GM21390 (cell line): ENCODE data around the gene GUCY2C.

ENCODE experiments used
- ATAC-seq: cut with Tn5 transposase; IDR thresholded peaks from one replicate; pipeline ENCODE4 v1.9.1; 2021; ENCODE audit not compliant: unreplicated experiment

GUCY2C gene

GRCh38 chr12:14576896-14577295 lies 119.5 kb downstream of the GUCY2C start:
- ATAC-seq = no peak

DNA sequence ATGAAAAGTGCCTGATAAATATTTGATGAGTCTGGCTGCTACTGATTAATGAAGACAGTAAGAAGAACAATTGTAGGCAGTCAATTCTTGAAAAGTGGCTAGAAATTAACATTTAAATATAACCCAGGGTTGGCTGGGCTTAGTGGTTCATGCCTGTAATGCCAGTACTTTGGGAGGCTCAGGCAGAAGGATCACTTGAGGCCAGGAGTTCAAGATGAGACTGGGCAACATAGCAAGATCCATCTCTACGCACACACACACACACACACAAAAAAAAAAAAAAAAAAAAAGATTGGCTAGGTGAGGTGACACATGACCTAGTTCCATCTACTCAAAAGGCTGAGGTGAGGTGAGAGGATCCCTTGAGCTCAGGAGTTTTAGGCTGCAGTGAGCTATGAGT lies 120.8 kb downstream of the GUCY2C start:
- ATAC-seq = no peak

DNA sequence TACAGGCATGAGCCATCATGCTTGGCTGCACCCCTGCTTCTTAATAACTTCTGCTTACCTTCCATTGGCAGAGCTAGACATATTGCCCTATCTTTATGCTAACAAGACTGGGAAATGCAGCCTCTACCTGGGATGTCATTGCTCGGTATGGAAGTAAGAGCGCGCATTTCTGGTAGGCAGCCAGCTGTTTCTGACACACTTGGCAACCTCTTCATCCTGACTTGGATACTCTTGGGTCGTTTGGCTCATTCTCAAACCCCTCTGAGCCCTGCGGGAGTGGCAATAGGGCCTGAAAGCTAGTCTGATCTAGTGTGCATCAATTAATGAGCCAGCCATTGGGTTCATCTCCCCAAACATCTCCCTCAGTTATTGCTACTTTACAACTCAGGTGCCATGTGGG lies 123.3 kb downstream of the GUCY2C start:
- no peak for ATAC-seq

- ATAC-seq = no peak
Measured at GRCh38 chr12:14572401-14572800, 124.0 kb downstream of the GUCY2C start.

DNA sequence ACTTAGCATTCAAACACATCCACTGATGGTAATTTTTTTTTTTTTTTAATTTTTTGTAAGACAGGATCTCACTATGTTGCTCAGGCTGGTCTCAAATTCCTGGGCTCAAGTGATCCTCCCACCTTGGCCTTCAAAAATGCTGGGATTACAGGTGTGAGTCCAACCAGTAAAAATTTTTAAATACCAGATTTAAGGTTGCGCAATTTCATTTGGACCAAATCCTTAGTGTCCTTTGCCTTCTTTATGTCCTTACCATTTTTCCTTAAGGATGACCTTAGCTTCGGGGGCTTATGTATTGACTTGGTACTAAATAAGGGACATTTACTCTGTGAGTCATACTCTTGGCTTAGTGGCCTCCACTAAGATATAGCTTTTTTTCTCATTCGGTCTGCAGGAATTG lies 124.6 kb downstream of the GUCY2C start:
- no peak for ATAC-seq

DNA sequence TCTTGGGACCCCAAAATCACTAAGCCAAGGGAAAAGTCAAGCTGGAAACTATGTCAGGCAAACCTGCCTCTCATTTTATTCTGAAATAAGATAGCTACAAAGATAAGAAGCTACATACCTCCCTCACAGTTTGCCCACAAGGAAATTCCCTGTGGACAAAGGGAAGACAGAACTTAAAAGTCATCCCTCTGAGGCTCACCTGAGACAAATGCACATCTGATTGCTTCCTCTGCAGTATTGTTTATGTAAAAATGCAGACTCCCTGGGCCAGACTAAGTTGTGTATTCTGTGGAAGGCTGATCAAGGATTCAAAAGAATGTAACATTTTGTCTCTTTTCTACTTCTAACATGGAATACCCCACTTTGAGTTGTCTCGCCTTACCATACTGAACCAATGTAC lies 126.2 kb downstream of the GUCY2C start:
- ATAC-seq = no peak

DNA sequence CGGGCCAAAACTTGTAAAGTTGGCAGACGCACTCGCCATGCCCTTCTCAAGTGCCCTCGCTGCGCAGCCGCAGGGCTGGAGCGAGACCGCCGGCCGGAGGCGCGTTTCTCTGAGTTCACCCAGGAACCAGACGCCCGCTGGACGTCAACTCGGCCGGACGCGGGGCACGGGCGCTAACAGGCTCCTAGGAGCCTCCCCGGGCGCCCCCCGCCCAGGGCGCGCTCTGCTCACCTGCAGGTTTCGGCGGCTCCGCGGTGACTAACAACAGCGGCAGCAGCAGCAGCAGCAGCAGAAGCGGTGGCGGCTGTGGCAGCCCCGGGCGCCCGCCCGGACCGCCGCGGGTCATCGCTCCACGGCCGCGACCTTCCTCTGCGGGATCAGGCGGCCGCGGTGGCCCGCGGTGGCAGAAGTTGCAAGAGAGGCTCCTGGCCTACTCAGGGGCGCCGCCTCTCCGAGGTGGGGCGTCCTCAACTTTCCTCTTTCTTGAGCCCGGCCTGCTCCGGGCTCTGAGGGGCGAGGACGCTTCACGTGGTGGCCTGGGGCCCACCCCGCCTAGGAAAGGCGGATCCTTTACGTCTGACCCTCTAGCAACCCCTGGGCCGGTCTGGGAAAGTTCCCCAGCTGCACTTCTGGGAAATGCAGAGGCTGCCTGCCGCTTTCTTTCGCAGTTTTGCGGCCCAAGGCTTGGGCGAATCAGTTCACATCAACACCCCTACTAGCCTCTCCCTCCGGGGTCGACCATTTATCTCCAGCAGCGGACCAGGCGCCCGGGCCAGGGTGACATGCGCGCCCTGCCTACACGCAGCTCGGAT lies 128.8 kb downstream of the GUCY2C start, which contains the start of gene PLBD1:
Gene PLBD1 (minus strand): TSS at position 533 of the 812 bp plus-strand sequence. CDS start 187 bp downstream, at position 346.
- ATAC-seq = no peak

- ATAC-seq = no peak
Measured at GRCh38 chr12:14564336-14564959, 132.0 kb downstream of the GUCY2C start.

DNA sequence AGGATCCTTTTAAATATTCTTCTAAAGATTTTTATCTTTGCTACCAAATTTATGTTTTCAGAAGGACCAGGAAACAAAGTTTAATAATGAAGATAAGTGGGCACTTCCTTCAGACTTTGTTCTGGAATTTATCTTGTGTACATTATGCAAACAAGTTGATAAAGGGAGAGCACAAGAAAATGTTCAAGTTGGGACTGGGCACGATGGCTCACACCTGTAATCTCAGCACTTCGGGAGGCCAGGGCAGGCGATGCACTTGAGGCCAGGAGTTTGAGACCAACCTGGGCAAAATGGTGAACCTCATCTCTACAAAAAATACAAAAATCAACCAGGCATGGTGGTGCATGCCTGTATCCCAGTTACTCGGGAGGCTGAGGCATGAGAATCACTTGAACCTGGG lies 133.4 kb downstream of the GUCY2C start:
- ATAC-seq = no peak
